CD4-positive, alpha-beta T cell (primary cell): ENCODE measurements around the gene ODC1. TPM values are rescaled to one million over a fixed set of nuclear protein-coding genes. Genes with fewer than 3 reads are reported as not detected.

ENCODE experiments used
- ATAC-seq: fragments of 200-7000 bp; cut with Tn5 transposase; one replicate; pipeline ENCODE4 v1.10.0; 2022; ENCODE audit warnings: mild to moderate bottlenecking; ENCODE audit not compliant: poor library complexity
- CTCF ChIA-PET: fragments of 350-600 bp; sonication (Branson Sonifier 250); formaldehyde crosslinking; loops from one replicate; lab custom pipeline; 2021; ENCODE audit warnings: antibody characterized with exemption, inconsistent platforms; lab: Charles Lee
- POLR2A ChIA-PET: fragments of 350-600 bp; sonication (Branson Sonifier 250); formaldehyde crosslinking; loops from one replicate; lab custom pipeline; 2021; ENCODE audit warnings: antibody characterized with exemption, inconsistent platforms; lab: Charles Lee
- DNase-seq, 14 experiments: peaks; one replicate each; pipeline ENCODE4 v3.0.0-alpha.2; 2013 to 2020; ENCODE audit warnings: mixed read lengths in 2 of 14
- H3K27ac ChIP-seq, 2 donors: one replicate each; pipeline versions ENCODE4 v1.5.1 to v1.7.0; 2013; ENCODE audit warnings: low read length in 2 of 2, low read depth in 1 of 2, mild to moderate bottlenecking in 1 of 2
- H3K27me3 ChIP-seq, 2 experiments: 1 replicate in 1 of 2; 2 replicates in 1 of 2; pipeline versions ENCODE4 v1.6.1 to v1.7.0; 2013; ENCODE audit warnings: low read length in 2 of 2, control low read depth in 1 of 2, mild to moderate bottlenecking in 1 of 2, moderate library complexity in 1 of 2; ENCODE audit not compliant: insufficient read depth in 2 of 2, control insufficient read depth in 1 of 2
- H3K36me3 ChIP-seq: one replicate; pipeline ENCODE4 v1.6.1; 2013; ENCODE audit warnings: low read length, control low read depth; ENCODE audit not compliant: insufficient read depth
- H3K4me1 ChIP-seq: one replicate; pipeline ENCODE4 v1.6.1; 2013; ENCODE audit warnings: low read length, control low read depth; ENCODE audit not compliant: insufficient read depth
- H3K4me3 ChIP-seq: one replicate; pipeline ENCODE4 v1.5.1; 2013; ENCODE audit warnings: mild to moderate bottlenecking, low read length, moderate library complexity
- H3K9me3 ChIP-seq, 2 experiments: 1 replicate in 1 of 2; 2 replicates in 1 of 2; pipeline versions ENCODE4 v1.6.1 to v1.7.0; 2013; ENCODE audit warnings: low read length in 2 of 2, mild to moderate bottlenecking in 2 of 2, control low read depth in 1 of 2, moderate library complexity in 1 of 2; ENCODE audit not compliant: control insufficient read depth in 1 of 2, insufficient read depth in 1 of 2
- H3K27ac Mint-ChIP-seq: one replicate; pipeline ENCODE4 v1.8.0; 2020; ENCODE audit warnings: mixed read lengths
- H3K27me3 Mint-ChIP-seq: one replicate; pipeline ENCODE4 v1.8.0; 2021; ENCODE audit warnings: mixed read lengths
- H3K36me3 Mint-ChIP-seq: one replicate; pipeline ENCODE4 v1.8.0; 2021; ENCODE audit warnings: low read depth, mixed read lengths
- H3K4me1 Mint-ChIP-seq: one replicate; pipeline ENCODE4 v1.8.0; 2021; ENCODE audit warnings: low read depth, mixed read lengths
- H3K4me3 Mint-ChIP-seq: one replicate; pipeline ENCODE4 v1.8.0; 2020; ENCODE audit warnings: mild to moderate bottlenecking, mixed read lengths
- H3K9me3 Mint-ChIP-seq: one replicate; pipeline ENCODE4 v1.8.0; 2020; ENCODE audit warnings: mixed read lengths
- CTCF ChIP-seq: fragments of 200-600 bp; IDR thresholded peaks from one replicate; pipeline ENCODE4 v1.8.0; 2022; ENCODE audit warnings: antibody characterized with exemption, mild to moderate bottlenecking
- intact Hi-C, 2 experiments: fragments of 100-400 bp; cut with DNase I in 1 of 2; cut with micrococcal nuclease in 1 of 2; formaldehyde crosslinking; loops; one replicate each; pipeline versions ENCODE4 v1.15.1 to v1.9.0; 2023 to 2025; cut with DNase I, micrococcal nuclease
- total RNA-seq, 174 experiments: library from RNA in 2 of 174; stranded (reverse) in 2 of 174; gene quantifications; one replicate each; pipeline ENCODE4 v1.2.3 and lab custom pipeline; 2021 to 2026

Gene ODC1
- total RNA-seq, 2 experiments from 2014 or later, result 162 to 164 TPM

GRCh38 chr2:10414591-10414990 lies 33.5 kb downstream of the ODC1 start:
- H3K36me3 ChIP-seq, result peaks cover 39% of the 10 kb centered on the region
- Mint-ChIP-seq H3K4me1 (no peaks in the 10 kb centered on the region), H3K27ac (no peak overlapping the region), H3K4me3 (no peak overlapping the region), H3K36me3 (peaks cover 24% of the 10 kb centered on the region), H3K9me3 (no peaks in the 10 kb centered on the region), H3K27me3 (no peaks in the 10 kb centered on the region)
- intact Hi-C loops, result no loop called here
- no peak overlapping the region for H3K27ac ChIP-seq
- POLR2A ChIA-PET, result no interaction called here
- no peak overlapping the region for H3K4me3 ChIP-seq
- no peak for DNase-seq
- CTCF ChIA-PET, result no interaction called here
- peaks cover 10% of the 10 kb centered on the region for H3K4me1 ChIP-seq
- no peak for ATAC-seq
- no peaks in the 10 kb centered on the region for H3K27me3 ChIP-seq
- no peaks in the 10 kb centered on the region for H3K9me3 ChIP-seq
- no peak for TF ChIP-seq CTCF

GRCh38 chr2:10413991-10414451 lies 34.1 kb downstream of the ODC1 start:
- DNase-seq (no peak), ATAC-seq (no peak)
- H3K27ac Mint-ChIP-seq, result no peak overlapping the region
- POLR2A ChIA-PET, result no interaction called here
- H3K4me3 Mint-ChIP-seq, result no peak overlapping the region
- no peaks in the 10 kb centered on the region for H3K9me3 Mint-ChIP-seq
- intact Hi-C loops, result no loop called here
- H3K36me3 ChIP-seq, result peaks cover 36% of the 10 kb centered on the region
- H3K4me1 Mint-ChIP-seq, result peaks cover 4% of the 10 kb centered on the region
- H3K27ac ChIP-seq, result no peak overlapping the region
- H3K27me3 Mint-ChIP-seq, result no peaks in the 10 kb centered on the region
- TF ChIP-seq CTCF, result no peak
- peaks cover 16% of the 10 kb centered on the region for H3K4me1 ChIP-seq
- no peak overlapping the region for H3K4me3 ChIP-seq
- peaks cover 23% of the 10 kb centered on the region for H3K36me3 Mint-ChIP-seq
- no peaks in the 10 kb centered on the region for H3K27me3 ChIP-seq
- CTCF ChIA-PET, result no interaction called here
- no peaks in the 10 kb centered on the region for H3K9me3 ChIP-seq

- DNase-seq, result no peak
- H3K27ac Mint-ChIP-seq, result no peak overlapping the region
- no peaks in the 10 kb centered on the region for H3K27me3 ChIP-seq
- no peak overlapping the region for H3K4me3 Mint-ChIP-seq
- no peaks in the 10 kb centered on the region for H3K9me3 ChIP-seq
- peaks cover 36% of the 10 kb centered on the region for H3K36me3 ChIP-seq
- H3K36me3 Mint-ChIP-seq, result peaks cover 25% of the 10 kb centered on the region
- ChIA-PET POLR2A (no interaction called here), CTCF (no interaction called here)
- peaks cover 9% of the 10 kb centered on the region for H3K4me1 Mint-ChIP-seq
- TF ChIP-seq CTCF, result no peak
- no peak overlapping the region for H3K27ac ChIP-seq
- H3K4me3 ChIP-seq, result no peak overlapping the region
- no peaks in the 10 kb centered on the region for H3K9me3 Mint-ChIP-seq
- no peaks in the 10 kb centered on the region for H3K27me3 Mint-ChIP-seq
- intact Hi-C loops, result no loop called here
- peaks cover 21% of the 10 kb centered on the region for H3K4me1 ChIP-seq
- ATAC-seq, result no peak
These were observed 34.6 kb downstream of the ODC1 start for GRCh38 chr2:10413503-10413902.
